K562 (cell line): Measurements from ENCODE around the gene AHCYL1. TPM values are rescaled to one million over a fixed set of nuclear protein-coding genes. Genes with fewer than 3 reads are reported as not detected.

ENCODE experiments used
- MEF2A ChIP-seq: IDR thresholded peaks from 2 replicates; pipeline ENCODE4 v1.6.1; 2011; ENCODE audit warnings: low read depth, mild to moderate bottlenecking, low read length, moderate library complexity; ENCODE audit not compliant: control insufficient read depth
- MGA ChIP-seq: fragments of 450-650 bp; IDR thresholded peaks from 2 replicates; pipeline ENCODE4 v1.6.1; 2016; ENCODE audit warnings: mild to moderate bottlenecking, moderate library complexity
- NEUROD1 ChIP-seq: fragments of 150-350 bp; IDR thresholded peaks from 2 replicates; pipeline ENCODE4 v1.6.1; 2014; ENCODE audit warnings: borderline replicate concordance, low read length, low read depth; ENCODE audit not compliant: partially characterized antibody
- NR2C2 ChIP-seq, 2 experiments: fragments of 200-800 bp in 1 of 2; sonication (Bioruptor generic) in 1 of 2; sonication (generic) in 1 of 2; formaldehyde crosslinking in 1 of 2; IDR thresholded peaks; 2 replicates each; pipeline versions ENCODE4 v1.6.1 to v1.8.0; 2016 to 2022; ENCODE audit warnings: mild to moderate bottlenecking in 1 of 2, missing compliant biosample characterization in 1 of 2, missing genetic modification characterization in 1 of 2, missing genetic modification reagents in 1 of 2
- NRF1 ChIP-seq, 2 experiments: fragments of 450-650 bp; IDR thresholded peaks in 1 of 2; conservative IDR thresholded peaks in 1 of 2; 2 replicates each; pipeline ENCODE4 v1.6.1; 2014; ENCODE audit warnings: mild to moderate bottlenecking in 2 of 2
- PKNOX1 ChIP-seq: fragments of 450-650 bp; IDR thresholded peaks from 2 replicates; pipeline ENCODE4 v1.6.1; 2016
- SUPT5H ChIP-seq: fragments of 450-650 bp; IDR thresholded peaks from 2 replicates; pipeline ENCODE4 v1.6.1; 2016
- TAF15 ChIP-seq: fragments of 200-400 bp; formaldehyde crosslinking; IDR thresholded peaks from 2 replicates; pipeline ENCODE4 v1.6.1; 2017; ENCODE audit warnings: mild to moderate bottlenecking, low read depth, low read length, moderate library complexity
- ZNF395 ChIP-seq: fragments of 200-800 bp; sonication (Bioruptor generic); IDR thresholded peaks from 2 replicates; pipeline ENCODE4 v1.6.1; 2017; ENCODE audit warnings: missing genetic modification characterization, missing compliant biosample characterization
- polyA plus RNA-seq, 8 experiments: library from polyadenylated mRNA; depleted of rRNA in 4 of 8; stranded (reverse) in 5 of 8; unstranded in 3 of 8; fragments of >200 nt; fragmentation: Nextera tagmentation in 2 of 8; fragmentation: Illumina TruSeq in 1 of 8; extraction: Ambion mirVana in 2 of 8; extraction: Trizol in 1 of 8; gene quantifications; 2 replicates each; pipeline versions ENCODE4 v1.2.1 to v1.2.3, GENCODE V29; 2011 to 2014; ENCODE audit warnings: inconsistent platforms in 1 of 8, missing spikeins in 1 of 8
- total RNA-seq, 7 experiments: library from RNA; depleted of rRNA in 6 of 7; stranded (reverse); fragments of >200 nt in 6 of 7; fragmentation: Illumina TruSeq in 2 of 7; extraction: Trizol in 2 of 7; gene quantifications; 2 replicates each; pipeline versions ENCODE4 v1.2.1 to v1.2.3, GENCODE V29; 2011 to 2021; ENCODE audit warnings: low replicate concordance in 1 of 7

AHCYL1 gene
- total and polyA plus RNA-seq, 9 of the 15 experiments (the other 6 are each of a cell fraction or from before 2014, with no cell fraction given): 27.3 to 118 (median 44.5) TPM

DNA sequence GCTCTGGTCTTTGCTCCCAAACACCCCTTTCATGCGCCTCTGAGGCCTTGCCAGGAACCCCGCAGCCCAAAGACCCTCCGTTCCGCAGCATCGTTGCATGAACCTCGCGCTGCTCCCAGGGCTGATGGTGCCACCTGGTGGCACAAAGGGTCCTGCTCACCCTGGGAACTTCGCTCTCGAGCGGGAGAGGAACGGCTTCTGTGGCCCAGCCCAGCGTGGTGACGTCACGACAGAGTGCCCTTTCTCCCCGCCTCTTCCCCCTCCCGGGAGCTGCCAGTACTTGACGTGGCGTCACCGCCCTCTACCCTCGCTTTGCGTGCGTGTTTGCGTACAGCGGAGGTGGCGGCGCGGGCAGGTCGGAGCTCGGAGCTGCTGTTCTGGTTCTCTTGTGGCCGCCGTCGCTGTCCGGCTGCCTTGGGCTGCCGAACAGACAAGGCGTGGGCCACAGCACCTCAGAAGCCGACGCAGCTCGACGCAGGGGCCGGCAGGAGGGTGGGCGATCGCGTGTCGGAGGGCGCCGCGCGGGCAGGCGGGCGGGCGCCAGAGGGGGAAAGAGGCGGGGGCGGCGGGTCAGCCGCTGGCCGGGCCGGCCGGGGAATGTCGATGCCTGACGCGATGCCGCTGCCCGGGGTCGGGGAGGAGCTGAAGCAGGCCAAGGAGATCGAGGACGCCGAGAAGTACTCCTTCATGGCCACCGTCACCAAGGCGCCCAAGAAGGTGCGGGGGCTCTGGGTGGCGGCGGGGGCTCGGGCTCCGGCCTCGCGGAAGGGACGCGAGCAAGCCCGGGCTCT lies at the start of gene AHCYL1 (continued):
- TF ChIP-seq ZNF395: peak; percentile 73; the same call in 1 of the 2 replicates
- TF ChIP-seq MEF2A: no peak
- peak; percentile 77 to 83 for TF ChIP-seq NRF1 (conservative IDR thresholded peaks at IDR 0.05 in 1 of 2, IDR thresholded peaks at IDR 0.05 in 1 of 2)
- TF ChIP-seq PKNOX1: peak; percentile 87
- TF ChIP-seq TAF15: no peak
- peak; percentile 87 for TF ChIP-seq MGA
- peak; percentile 61 for TF ChIP-seq NEUROD1
- TF ChIP-seq SUPT5H: peak; percentile 96
- TF ChIP-seq NR2C2 (CRISPR knock-in tag; IDR thresholded peaks at IDR 0.05): peak; percentile 93
- peak; percentile 98 for TF ChIP-seq NR2C2 (tag; IDR thresholded peaks at IDR 0.05)
